Stimulated activated CD4-positive, alpha-beta T cell treated with anti-CD3 and anti-CD28 coated beads, Interleukin-1b, Interleukin-23, amount 100 ng/mL, for 24 hours (primary cell): Measurements from ENCODE around the gene GRM7.

Experiments
- DNase-seq, 4 experiments: peaks; one replicate each; pipeline ENCODE4 v3.0.0-alpha.2; 2020; ENCODE audit warnings: low read depth in 4 of 4, low spot score in 1 of 4

GRM7 gene

DNA sequence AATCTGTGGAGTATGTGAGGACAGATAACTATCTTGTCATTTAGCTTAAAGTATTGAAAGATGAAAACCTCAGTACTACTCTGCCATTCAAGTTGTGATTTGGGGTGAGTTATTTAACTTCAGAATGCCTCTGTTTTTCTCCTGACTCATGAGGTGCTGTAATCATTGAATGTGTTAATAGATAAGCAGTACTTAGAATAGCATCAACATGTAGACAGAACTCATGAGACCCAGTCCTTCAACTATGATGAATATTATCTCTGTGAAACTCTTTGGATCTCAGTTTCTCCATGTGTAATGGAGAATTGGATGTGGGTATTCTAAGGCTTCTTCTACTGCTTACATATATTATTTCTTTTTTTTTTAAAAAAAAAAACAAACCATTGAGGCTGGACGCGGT is 431.4 kb downstream of the GRM7 start:
- no peak for DNase-seq

DNA sequence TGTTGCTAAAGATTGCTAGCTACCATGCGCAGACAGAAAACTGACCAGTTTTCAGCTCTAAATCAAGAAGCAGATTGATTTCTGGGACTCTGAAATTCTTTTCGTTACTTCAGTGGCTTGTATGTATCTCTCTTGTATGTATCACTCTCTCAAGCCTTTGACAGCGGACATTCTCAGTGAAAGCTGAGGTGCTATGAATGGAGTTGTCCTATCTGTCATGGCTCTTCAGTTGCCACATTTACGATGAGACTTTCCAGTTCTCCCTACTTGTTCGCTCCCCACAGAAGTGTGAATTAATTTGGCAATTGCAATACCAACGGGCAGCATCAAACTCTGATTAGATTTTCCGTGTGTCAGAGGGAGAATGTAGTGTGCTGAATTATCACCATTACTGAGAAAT is 432.4 kb downstream of the GRM7 start:
- DNase-seq = no peak

DNA sequence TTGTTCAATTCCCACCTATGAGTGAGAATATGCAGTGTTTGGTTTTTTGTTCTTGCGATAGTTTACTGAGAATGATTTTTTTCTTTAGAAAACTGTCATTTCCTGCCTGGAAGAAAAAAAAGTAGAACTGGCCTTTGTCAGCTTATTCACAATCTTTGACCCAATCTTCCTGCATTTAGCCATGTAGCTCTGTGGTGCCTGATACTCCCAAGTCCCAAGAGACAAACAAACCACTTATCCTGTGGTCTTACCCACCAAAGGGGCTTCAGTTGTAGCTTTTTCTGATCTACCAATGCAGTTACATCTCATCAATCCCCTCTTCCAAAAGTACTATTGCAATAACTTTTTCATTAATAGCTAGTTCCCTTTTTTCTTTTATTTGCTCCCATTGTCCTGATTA is 444.6 kb downstream of the GRM7 start:
- DNase-seq = no peak

GRCh38 chr3:7306901-7307300 is 446.0 kb downstream of the GRM7 start:
- DNase-seq = no peak

DNA sequence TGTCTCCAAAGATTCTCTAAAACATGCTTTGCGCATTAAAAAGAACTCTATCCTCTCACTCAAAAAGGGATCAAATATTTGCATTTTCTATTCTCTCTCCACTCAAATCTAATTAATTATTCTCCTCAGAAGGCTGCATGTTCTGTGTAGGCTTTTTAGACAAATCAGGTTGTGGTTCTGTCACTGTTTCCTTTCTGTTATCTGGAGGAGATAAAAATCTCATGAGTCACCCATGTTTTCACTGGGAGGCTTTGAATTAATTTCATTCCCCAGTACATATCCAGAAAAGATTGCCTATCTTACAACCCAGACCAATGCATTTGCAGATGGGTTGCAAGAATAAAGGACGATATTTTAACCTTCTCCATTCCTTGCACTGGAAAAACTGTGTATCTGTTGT is 446.5 kb downstream of the GRM7 start:
- DNase-seq = no peak

DNA sequence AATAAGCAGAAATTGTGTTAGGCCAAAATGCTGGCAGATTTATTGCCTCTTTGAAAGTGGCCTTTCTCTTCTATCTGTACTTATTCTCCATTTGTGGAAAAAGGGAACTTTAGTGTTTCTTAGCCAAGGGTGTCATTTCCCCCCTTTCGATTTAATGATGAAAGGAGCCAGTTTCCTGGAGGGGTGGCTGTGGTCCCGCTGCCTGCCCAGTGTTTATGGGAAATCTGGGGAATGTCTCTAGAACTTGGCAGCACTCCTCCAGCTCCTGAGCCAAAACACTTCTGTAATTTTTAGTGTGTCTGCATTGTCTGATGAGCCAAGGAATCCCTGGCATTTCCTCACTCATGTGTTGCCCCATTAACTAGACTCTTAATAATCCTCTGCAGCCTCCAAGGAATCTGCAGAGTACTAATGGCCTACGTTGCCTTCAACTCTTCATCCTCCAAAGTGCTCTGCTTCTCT is 448.8 kb downstream of the GRM7 start:
- DNase-seq = no peak

GRCh38 chr3:7315037-7315436 is 454.1 kb downstream of the GRM7 start:
- DNase-seq = no peak

DNA sequence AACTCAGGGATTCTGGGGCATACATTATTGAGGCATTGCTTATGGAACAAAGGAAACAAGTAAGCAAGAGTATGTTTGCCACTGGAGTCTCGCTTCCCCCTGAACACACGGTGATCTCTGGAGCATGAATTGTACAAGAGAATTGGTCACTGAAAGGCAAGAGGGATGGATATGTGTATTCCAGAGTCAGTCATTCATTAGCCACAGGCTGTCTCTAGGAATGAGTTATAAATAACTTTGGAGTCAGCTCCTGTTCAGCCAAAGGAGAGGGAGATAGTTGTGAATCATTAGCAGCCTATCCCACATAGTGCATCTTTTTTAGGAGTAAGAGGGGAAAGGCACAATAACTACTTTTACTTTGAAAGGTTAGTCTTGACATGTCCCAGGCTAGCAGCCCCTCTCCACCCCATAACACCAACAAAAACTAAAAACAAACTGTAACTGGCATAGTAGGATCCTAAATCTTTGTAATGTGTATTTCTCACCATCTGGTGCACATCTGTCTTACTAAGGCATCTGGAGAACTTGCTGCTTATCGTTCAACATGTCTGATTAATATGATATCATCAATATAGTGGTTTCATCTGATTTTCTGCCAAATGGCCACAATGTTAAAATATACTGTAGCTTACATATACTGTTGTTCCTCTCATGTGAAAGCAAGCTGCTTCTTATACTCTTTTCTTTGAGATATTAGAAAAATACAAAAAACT is 462.2 kb downstream of the GRM7 start:
- no peak for DNase-seq

GRCh38 chr3:7328339-7328738 is 467.4 kb downstream of the GRM7 start:
- no peak for DNase-seq

DNA sequence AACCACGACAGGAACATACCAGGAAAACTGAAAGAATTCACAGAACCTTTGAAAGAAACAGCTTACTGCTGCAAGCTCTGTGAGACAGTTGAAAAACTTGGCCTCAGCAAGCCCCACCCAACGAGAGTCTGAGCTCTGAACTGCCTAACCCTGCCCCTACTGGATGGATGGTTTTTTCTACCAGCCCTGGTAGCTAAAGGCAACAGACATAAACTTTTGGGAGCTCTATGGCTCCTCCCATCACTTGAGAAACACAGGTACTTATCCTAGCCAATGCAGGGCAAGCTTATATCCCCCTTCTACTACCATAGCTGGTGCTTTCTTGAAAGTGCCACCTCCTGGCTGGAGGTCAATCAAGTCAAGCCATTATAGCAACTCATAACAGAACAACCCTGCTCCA is 471.8 kb downstream of the GRM7 start:
- DNase-seq = no peak

DNA sequence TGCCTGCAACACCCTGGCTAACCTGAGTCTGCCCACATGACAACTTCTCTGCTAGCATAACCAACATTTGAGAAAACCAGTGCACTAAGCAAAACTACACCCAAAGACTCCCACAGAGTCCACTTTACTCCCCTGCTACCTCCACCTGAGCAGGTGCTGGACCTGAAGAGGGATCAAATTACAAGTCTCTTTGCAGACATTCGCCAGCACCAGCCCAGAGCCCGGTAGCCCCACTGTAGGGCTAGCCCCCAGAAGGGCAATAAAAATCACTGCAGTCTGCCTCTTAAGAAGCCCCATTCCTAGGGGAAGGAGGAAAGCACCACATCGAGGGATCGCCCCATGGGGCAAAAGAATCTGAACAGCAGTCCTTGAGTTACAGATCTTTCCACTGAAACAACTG is 472.2 kb downstream of the GRM7 start:
- DNase-seq = no peak

DNA sequence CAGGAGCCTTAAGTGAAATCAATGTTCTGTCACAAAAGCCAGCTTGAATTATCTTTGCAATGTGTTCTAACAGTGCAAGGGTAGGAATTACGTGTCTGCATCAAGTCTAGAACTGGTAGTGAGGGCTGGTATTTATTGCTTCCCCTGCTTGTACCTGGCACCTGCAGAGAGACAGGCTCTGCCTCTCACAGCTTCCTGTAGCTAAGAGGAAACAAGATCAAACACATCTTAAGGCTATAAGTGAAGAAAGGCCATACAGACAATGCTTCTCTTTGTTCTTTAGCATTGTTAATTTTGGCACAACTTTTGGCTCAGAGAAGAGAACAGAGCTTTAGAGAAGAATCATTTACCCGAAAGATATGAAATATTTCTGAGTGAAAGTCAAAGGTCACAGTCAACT is 479.9 kb downstream of the GRM7 start:
- no peak for DNase-seq

- no peak for DNase-seq
Observed at GRCh38 chr3:7346364-7346763, 485.4 kb downstream of the GRM7 start.

GRCh38 chr3:7357101-7357500 is 496.2 kb downstream of the GRM7 start:
- DNase-seq = no peak

GRCh38 chr3:7367968-7368367 is 507.1 kb downstream of the GRM7 start:
- DNase-seq = no peak

- DNase-seq = no peak
Observed at GRCh38 chr3:7368597-7368996, 507.7 kb downstream of the GRM7 start.

GRCh38 chr3:7371693-7372572 is 511.0 kb downstream of the GRM7 start:
- DNase-seq = no peak

GRCh38 chr3:7377103-7377502 is 516.2 kb downstream of the GRM7 start:
- no peak for DNase-seq

DNA sequence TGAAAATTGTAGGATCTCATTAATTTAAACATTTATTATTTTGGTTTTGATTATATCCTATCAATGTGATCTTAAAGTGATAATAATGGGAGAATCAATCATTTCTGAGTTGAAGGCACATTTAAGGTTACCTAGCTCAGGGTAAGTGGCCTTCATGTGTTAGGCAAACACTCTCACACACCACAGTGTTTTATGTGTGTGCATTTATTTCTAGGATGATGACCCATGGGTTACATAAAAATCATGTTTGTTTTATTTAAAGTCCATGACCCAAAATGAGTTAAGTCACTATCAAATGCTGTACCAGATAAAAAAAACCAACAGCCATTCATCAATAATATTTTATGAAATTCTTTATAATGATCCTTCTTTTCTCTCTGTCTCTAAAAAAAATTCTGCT is 520.8 kb downstream of the GRM7 start:
- no peak for DNase-seq

DNA sequence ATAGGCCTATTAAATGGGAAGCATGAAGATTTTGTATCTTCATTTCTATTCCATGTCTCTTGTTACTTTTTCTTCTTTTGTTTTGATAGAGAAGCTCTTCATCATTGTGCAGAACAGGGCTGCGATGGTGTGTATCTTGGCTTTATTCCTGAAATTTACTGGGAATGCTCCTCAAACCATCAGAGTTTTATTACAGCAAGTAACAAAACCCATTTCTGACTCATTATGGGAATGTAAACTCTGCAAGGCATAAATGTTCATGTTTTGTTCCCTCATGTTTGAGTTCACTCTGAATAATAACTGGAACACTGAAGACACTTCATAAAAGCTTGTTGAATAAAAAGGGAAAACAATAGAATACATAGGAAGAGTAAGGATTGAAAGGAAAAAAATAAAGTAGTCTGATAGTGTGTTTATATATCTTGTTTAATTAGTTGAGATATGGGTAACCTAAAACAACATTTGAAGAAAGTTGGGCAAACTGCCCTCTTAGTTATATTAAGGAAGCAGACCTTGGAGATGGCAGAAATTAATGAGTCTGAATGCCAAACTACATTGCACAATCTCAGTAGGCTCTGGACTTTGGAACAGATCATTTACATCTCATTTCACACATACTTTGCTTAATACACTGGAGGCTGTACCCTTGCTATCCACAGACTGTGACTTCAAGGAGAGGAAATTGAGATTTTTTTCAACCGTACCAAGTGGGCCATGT is 521.5 kb downstream of the GRM7 start:
- no peak for DNase-seq

DNA sequence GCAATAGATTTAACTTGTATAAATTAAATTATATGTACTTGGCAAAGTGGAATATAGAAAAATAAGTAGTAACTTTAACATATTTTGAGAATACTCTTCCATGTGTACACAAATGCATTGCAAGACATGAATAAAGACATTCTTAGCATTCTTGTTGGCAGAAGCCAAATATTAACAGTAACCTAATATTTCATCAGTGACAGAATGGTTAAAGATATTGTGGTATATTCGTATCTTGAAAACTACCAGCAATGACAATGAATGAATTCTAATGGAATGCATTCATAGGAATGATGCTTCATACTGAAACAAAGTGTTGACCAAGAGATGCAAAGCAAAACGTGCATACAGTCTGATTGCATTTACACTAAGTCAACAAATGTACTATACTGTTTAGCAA is 524.7 kb downstream of the GRM7 start:
- DNase-seq = no peak

DNA sequence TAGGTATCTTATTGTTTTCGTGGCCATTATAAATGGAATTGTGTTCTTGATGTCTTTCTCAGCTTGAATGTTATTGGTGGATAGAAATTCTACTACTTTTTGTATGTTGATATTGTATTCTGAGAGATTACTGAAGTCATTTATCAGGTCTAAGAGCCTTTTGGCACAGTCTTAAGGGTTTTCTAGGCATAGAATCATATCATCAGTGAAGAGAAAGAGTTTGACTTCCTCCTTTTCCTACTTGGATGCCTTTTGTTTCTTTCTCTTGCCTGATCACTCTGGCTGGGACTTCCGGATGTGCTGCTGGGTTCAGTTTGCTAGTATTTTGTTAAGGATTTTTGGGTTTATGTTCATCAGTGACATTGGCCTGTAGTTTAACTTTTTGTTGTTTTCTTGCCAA is 527.1 kb downstream of the GRM7 start:
- DNase-seq = no peak
